ENCODE results near the gene ARID3C. TPM values are rescaled to one million over a fixed set of nuclear protein-coding genes. Genes with fewer than 3 reads are reported as not detected.
A peak's percentile ranks its signal among the peaks of the same experiment; 100 is the strongest.

ARID3C gene
- total RNA-seq, 1 experiment from 2014 or later = 0.33 TPM

GRCh38 chr9:34591917-34592866 lies 36.7 kb downstream of the ARID3C start:
- no peak for TF ChIP-seq CTCF (IDR thresholded peaks at IDR 0.05)
- no peak for TF ChIP-seq TCF7L2 (IDR thresholded peaks at IDR 0.05; ENCODE audit: low read depth, low read length)
- TF ChIP-seq POLR2AphosphoS5 (IDR thresholded peaks at IDR 0.05; ENCODE audit: low read depth, low read length) = no peak
- no peak for TF ChIP-seq REST (IDR thresholded peaks at IDR 0.05; ENCODE audit: insufficient read depth in 1 of 2, low read depth in 2 of 2, low read length in 1 of 2)
- TF ChIP-seq SIN3A (IDR thresholded peaks at IDR 0.05; ENCODE audit: borderline replicate concordance, insufficient read depth, low read depth, low read length) = no peak

GRCh38 chr9:34591248-34591916 lies 37.5 kb downstream of the ARID3C start:
- ATAC-seq = peak; percentile 91
- ChIA-PET CTCF (interaction anchor here (0.6 to 2.7 kb wide), 15 partner anchors 11 to 187 kb away, joined by 3 to 24 read pairs (median 5); no protein-coding TSS in a partner anchor), POLR2A (no interaction called here)
- H3K27ac ChIP-seq (ENCODE audit: low read length) = no peak overlapping the region
- H3K4me1 ChIP-seq (ENCODE audit: control insufficient read depth, insufficient read depth, low read length) = peaks cover 10% of the 10 kb centered on the region
- TF ChIP-seq REST (IDR thresholded peaks at IDR 0.05; ENCODE audit: insufficient read depth in 1 of 2, low read depth in 2 of 2, low read length in 1 of 2) = peak in 1 of 2 experiments; percentile 72; a peak in 2 of 4 replicates
- TF ChIP-seq SIN3A (IDR thresholded peaks at IDR 0.05; ENCODE audit: borderline replicate concordance, insufficient read depth, low read depth, low read length) = no peak
- no peak for TF ChIP-seq POLR2AphosphoS5 (IDR thresholded peaks at IDR 0.05; ENCODE audit: low read depth, low read length)
- H3K27me3 ChIP-seq (ENCODE audit: control insufficient read depth, insufficient read depth, low read length) = peaks cover 6% of the 10 kb centered on the region
- H3K36me3 ChIP-seq (ENCODE audit: control insufficient read depth, insufficient read depth, low read length) = no peaks in the 10 kb centered on the region
- no peaks in the 10 kb centered on the region for H3K9me3 ChIP-seq (ENCODE audit: control insufficient read depth, insufficient read depth, low read depth, low read length)
- intact Hi-C loops (cut with micrococcal nuclease; ENCODE audit: unreplicated experiment) (loop anchor here (1.0 kb wide), 2 partner anchors 43 to 154 kb away; no protein-coding TSS in a partner anchor), in situ Hi-C loops (cut with HindIII; ENCODE audit: low pct_unique_long_range_greater_than_20kb, low sequenced_read_pairs) (no loop called here)
- peak; percentile 33 for DNase-seq (ENCODE audit: low read depth, low spot score)
- peak overlapping the region in 1 of 2 experiments; percentile 17; a peak in 1 of 4 replicates for H3K4me3 ChIP-seq (ENCODE audit: low read depth in 2 of 2, low read length in 2 of 2)
- no TSS peak for BruUV-seq (replicated peaks)

More at GRCh38 chr9:34591917-34592866, 36.7 kb downstream of the ARID3C start:
- H3K4me3 ChIP-seq (ENCODE audit: low read depth in 2 of 2, low read length in 2 of 2) = no peak overlapping the region
- H3K9me3 ChIP-seq (ENCODE audit: control insufficient read depth, insufficient read depth, low read depth, low read length) = no peaks in the 10 kb centered on the region
- CTCF ChIA-PET = interaction anchor here (0.7 to 2.7 kb wide), 13 partner anchors 11 to 188 kb away, joined by 3 to 24 read pairs (median 5); no protein-coding TSS in a partner anchor
- ATAC-seq (no peak), DNase-seq (ENCODE audit: low read depth, low spot score) (no peak)
- peaks cover 10% of the 10 kb centered on the region for H3K4me1 ChIP-seq (ENCODE audit: control insufficient read depth, insufficient read depth, low read length)
- no peaks in the 10 kb centered on the region for H3K36me3 ChIP-seq (ENCODE audit: control insufficient read depth, insufficient read depth, low read length)
- POLR2A ChIA-PET = no interaction called here
- intact Hi-C loops (cut with micrococcal nuclease; ENCODE audit: unreplicated experiment) = loop anchor here (1.0 kb wide), 2 partner anchors 44 to 155 kb away; no protein-coding TSS in a partner anchor
- no TSS peak for BruUV-seq (replicated peaks)
- in situ Hi-C loops (cut with HindIII; ENCODE audit: low pct_unique_long_range_greater_than_20kb, low sequenced_read_pairs) = no loop called here
- H3K27ac ChIP-seq (ENCODE audit: low read length) = no peak overlapping the region
- H3K27me3 ChIP-seq (ENCODE audit: control insufficient read depth, insufficient read depth, low read length) = peaks cover 6% of the 10 kb centered on the region
